T-helper 1 cell (primary cell): ENCODE data around the gene ELN.

Experiments
- DNase-seq, 5 donors: peaks; one replicate each; pipeline ENCODE4 v3.0.0-alpha.2; 2012 to 2020

Gene ELN

GRCh38 chr7:74097937-74098614, 70.1 kb downstream of the ELN start:
- DNase-seq, result no peak

- DNase-seq, result no peak
These were observed 71.1 kb downstream of the ELN start for GRCh38 chr7:74099031-74099430.

GRCh38 chr7:74101061-74101681, 73.2 kb downstream of the ELN start:
- DNase-seq, result no peak

GRCh38 chr7:74103219-74103772, 75.3 kb downstream of the ELN start:
- no peak for DNase-seq

- DNase-seq, result no peak
These were observed 76.7 kb downstream of the ELN start for GRCh38 chr7:74104702-74105101.

GRCh38 chr7:74105992-74106391, 78.0 kb downstream of the ELN start:
- DNase-seq, result no peak

- DNase-seq, result no peak
These were observed 78.9 kb downstream of the ELN start for GRCh38 chr7:74106846-74107245.

GRCh38 chr7:74115326-74115725, 87.4 kb downstream of the ELN start:
- no peak for DNase-seq

- no peak for DNase-seq
These were observed 88.4 kb downstream of the ELN start for GRCh38 chr7:74116356-74116755.
